Measurements from ENCODE around the gene IFT80.
"Not testable (repeated sequence)": the region's sequence is repeated elsewhere in the genome, so short reads cannot be mapped to it uniquely, and the experiment has no call there.

IFT80 gene

DNA sequence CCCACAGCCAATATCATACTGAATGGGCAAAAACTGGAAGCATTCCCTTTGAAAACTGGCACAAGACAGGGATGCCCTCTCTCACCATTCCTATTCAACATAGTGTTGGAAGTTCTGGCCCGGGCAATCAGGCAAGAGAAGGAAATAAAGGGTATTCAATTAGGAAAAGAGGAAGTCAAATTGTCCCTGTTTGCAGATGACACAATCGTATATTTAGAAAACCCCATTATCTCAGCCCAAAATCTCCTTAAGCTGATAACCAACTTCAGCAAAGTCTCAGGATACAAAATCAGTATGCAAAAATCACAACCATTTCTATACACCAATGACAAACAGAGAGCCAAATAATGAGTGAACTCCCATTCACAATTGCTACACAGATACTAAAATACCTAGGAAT is 36.1 kb downstream of the IFT80 start:
- not testable (repeated sequence) for DNase-seq (ENCODE audit: low read depth)

DNA sequence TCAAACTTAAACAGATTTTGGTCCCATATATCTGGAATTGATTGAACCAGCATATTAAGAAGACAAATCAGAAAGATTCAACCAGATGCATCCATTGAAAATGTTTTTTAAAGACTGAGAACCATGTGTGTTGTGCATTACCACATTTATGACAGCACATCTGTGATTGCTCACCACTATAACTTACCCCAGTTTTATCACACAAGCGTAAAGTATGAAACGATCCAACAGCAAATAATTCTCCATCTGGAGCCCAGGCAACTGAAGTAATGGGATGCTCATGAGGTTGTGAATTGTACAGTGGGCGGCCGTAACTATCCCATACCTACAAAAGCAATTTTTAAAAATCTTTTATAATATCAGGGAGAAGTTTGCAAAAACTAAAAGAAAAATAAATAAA is 43.2 kb downstream of the IFT80 start:
- no peak for DNase-seq (ENCODE audit: low read depth)

DNA sequence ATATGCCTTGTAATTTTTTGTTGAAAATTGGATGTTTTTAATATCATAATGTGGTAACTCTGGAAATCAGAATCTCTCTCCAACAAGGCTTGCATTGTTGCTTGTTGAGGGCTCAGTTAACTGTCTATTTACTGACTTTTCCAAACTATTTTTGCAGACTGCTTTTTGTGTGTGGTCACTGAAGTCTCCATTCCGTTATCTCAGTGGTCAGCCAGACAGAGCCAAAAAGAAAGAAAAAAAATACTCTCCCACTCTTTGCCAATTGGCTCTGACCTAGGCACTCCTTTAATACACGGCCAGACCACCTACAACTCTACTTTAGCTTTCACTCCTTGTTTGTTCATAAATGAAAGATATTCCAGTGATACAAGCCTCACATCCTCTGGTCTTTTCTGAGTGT is 52.5 kb downstream of the IFT80 start:
- DNase-seq (ENCODE audit: low read depth): no peak

DNA sequence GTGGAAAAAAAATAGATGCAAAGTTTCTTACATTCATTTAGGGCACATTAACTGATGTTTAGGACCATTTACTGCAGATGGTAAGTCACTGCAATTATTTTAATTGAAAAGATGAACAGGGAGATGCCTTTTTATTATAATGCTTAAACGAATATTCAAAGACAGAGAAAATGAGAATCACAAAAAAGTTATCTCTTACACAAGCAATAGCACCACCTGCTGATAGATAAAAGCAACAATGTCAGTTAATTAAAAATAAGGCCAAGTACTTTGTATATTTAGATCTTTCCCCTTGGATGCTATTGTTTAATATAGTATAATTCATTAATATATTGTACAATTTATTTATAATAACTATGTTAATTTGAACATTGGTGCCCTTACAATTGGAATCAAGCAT is 55.9 kb downstream of the IFT80 start:
- no peak for DNase-seq (ENCODE audit: low read depth)

DNA sequence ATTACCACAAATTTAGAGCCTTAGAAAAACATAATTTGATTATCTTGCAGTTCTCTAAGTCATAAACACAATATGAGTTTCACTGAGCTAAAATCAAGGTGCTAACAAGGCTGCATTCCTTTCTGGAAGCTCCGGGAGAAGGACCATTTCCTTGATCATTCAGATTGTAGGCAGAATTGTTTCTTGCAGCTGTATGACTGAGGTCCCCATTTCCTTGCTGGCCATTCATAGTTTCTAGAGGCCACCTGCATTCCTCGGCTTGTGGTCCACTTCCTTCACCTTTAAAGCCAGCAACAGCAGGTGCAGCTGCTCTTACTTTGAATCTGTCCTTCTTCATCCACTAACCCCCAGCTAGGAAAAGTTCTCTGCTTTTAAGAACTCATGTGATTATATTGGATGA is 58.7 kb downstream of the IFT80 start:
- no peak for DNase-seq (ENCODE audit: low read depth)

DNA sequence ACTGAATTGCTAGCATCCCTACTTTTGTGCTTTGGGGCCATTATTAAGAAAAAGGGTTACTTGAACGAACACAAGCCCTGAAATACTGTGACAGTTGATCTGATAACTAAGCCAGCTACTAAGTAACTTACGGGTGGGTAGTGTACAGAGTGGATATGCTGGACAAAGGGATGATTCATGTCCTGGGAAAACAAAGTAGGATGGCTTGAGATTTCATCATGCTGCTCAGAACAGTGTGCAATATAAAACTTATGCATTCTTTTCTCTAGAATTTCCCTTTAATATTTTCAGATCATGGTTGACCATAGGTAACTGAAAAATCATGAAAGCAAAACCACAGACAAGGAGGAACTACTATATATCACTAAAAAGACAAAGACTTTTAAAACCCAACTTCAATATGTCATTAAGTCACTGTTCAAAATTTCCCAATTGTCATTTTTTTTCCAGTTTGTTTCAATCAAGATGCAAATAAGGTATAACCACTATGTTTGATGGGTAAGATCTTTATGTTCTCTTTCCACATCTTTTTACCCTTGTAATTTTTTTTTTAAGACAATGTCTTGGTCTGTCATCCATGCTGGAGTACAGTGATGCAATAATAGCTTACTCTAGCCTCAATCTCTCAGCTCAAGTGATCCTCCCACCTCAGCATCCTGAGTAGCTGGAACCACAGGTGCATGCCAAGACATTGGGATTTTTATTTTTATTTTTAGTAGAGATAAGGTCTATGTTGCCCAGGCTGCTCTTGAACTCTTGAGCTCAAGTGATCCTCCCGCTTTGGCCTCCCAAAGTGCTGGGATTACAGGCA is 67.7 kb downstream of the IFT80 start:
- DNase-seq (ENCODE audit: low read depth): peak; percentile 83

DNA sequence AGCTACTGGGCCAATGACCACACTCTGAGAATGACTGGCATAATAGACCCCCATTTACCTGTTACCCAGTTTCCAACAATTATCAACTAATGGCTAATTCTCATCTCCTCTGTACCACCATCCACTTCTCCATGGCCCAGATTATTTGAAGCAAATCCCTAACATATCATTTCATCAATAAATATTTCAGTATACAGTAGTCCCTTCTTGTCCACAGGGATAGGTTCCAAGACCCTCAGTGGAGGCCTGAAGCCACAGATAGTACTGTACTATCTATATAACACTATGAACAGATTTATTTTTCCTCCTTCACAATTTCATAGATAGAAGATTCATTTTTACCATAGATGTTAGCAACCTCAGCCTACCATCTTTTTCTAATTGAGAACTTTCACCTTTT is 68.3 kb downstream of the IFT80 start:
- no peak for DNase-seq (ENCODE audit: low read depth)

DNA sequence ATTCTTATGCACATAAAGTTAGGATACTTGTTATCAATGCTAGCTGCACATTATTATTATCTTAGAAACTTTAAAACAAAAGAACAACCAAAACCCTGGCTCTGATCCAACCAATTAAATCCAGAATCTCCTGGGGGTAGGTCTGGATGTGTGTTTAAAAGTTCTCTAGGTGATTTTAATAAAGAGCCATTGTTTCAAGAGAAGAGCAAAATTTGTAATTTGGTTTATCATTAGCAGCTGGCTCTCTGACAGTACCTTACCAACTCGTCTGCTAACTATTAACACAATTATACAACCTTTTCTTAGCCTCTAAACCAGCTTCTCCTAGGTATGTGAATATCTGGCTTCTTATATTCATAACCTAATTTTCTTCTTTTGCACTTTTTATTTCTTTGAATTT is 68.9 kb downstream of the IFT80 start:
- DNase-seq (ENCODE audit: low read depth): no peak

DNA sequence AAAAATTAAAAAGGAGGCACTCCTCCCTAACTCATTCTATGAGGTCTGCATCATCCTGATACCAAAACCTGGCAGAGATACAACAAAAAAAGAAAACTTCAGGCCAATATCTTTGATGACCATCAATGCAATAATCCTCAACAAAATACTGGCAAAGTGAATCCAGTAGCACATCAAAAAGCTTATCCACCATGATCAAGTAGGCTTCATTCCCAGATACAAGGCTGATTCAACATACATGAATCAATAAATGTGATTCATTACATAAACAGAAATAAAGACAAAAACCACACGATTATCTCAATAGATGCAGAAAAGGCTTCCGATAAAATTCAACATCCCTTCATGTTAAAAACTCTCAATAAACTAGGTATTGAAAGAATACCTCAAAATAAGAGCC is 72.7 kb downstream of the IFT80 start:
- DNase-seq (ENCODE audit: low read depth): not testable (repeated sequence)

DNA sequence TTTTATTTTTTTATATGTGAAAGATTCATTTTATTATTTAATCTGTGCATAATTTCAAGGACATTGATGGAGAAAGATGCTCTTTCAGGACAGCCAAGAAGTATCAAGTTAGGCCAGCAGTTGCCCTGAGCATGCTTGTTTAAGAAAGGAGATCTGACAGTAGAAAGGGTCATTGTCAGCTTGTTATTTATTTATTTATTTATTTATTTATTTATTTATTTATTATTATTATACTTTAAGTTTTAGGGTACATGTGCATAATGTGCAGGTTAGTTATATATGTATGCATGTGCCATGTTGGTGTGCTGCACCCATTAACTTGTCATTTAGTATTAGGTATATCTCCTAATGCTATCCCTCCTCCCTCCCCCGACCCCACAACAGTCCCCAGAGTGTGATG is 77.2 kb downstream of the IFT80 start:
- not testable (repeated sequence) for DNase-seq (ENCODE audit: low read depth)

DNA sequence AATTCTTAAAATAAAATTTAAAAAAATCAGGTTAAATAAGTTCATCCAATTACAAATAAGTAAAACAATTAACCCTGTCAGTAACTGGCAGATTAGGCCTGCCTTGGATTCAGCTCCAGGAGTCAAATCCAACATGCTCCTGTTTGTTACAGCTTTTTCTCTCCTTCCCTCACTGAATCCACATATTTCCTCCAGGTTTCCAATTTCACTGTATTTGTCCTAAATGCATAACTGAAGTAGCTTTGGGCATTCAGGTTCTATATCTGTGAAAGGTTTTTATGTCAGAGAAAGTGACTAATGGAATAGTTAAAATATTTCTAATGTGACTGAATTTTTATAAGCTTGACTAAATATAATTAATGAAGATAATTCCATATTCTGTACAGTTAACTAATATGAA is 79.7 kb downstream of the IFT80 start:
- DNase-seq (ENCODE audit: low read depth): no peak

DNA sequence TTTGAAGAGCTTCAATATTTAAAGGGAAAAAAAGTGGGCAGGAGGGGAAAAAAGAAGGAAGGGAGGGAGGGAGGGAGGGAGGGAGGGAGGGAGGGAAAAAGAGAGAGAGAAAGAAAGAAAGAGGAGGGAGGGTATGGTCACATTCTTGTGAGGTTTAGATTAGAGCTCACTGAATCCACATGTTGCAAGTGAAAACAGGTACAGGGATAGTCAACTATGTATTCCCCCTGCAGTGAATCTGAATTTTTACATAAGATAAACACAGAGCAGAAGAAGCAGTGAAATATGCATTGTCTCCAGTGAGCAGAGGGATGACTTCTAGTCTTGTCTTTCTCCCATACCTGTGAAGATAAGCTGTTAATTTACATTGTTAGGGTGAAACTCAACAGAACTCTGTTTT is 84.0 kb downstream of the IFT80 start:
- no peak for DNase-seq (ENCODE audit: low read depth)

DNA sequence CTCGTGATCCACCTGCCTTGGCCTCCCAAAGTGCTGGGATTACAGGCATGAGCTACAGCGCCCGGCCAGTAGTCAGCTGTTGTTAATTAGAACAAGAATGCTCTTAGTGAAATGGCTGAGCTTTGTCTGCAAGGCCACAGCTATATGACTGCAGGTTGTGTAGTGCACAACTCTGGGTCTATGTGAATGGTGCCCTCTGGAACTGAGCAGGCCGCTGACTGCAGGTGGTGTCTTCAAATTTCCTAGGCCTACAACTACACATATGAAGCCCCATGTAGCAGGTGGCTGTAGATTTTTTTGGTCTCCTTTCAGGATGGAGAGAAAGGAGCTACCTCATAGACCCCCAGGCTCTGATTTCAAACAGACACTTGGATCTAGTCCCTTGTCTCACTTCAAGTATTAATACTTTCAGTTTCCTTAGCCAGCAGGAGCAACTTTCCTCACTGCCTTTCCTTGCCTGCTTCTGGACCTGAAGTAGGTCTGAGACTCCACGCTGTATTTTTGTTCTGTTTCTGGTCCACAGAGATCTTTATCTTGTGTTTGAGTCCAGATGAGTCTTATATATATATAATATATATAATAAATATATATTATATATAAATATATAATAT is 86.9 kb downstream of the IFT80 start:
- no peak for DNase-seq (ENCODE audit: low read depth)

DNA sequence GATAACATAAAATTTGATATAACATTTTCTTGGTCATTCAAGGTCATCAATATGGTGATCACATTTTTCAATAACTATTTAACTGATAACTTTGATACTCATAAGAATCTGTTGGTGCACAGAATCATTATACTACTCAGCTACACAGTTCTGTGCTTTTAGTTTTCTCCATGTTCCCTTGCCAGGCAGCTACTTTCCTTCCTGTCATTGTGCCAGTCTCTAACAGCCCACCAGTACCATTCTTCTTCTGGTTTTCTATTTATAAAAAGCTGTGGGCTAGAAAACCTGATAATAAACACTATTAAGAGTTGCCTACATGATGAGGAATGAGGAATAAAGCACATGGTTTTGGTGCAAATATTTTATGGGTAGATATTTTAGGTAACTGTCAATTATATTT is 96.2 kb downstream of the IFT80 start:
- no peak for DNase-seq (ENCODE audit: low read depth)

DNA sequence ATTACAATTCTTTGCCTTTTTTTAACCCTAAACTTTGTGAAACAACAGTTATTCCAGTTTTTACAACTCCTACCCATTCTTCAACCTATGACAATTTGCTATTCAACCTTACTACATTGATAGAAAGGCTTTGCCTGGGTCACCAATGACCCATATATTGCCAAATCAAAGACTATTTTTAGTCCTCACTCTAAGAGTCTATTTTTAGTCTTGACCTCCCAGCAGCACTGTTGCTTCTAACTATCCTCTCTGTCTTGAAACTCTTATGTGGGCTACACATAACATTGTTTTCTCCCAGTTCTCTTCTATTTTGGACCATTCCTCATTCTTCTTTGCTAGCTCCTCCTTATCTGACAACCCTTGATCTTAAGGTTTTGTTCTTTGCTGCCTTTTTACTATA is 102.4 kb downstream of the IFT80 start:
- peak; percentile 4 for DNase-seq (ENCODE audit: low read depth)

DNA sequence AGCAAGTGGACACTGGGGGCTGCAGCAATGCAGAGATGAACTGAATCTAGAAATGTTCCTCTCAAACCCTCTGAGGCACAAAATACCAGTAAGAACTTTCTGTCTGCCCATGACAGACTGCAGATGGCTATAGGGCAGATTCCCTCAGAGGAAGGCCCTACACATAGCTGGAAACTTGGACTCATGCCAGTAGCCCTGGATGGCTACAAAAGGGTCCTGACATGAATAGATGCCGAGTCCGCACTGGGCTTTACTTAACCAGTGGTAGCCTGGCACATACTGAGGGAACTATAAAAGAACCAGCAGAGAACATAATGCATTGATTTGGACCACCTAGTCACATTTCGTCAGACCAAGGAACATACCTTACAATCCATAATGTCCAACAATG is 107.1 kb downstream of the IFT80 start:
- no peak for DNase-seq (ENCODE audit: low read depth)

DNA sequence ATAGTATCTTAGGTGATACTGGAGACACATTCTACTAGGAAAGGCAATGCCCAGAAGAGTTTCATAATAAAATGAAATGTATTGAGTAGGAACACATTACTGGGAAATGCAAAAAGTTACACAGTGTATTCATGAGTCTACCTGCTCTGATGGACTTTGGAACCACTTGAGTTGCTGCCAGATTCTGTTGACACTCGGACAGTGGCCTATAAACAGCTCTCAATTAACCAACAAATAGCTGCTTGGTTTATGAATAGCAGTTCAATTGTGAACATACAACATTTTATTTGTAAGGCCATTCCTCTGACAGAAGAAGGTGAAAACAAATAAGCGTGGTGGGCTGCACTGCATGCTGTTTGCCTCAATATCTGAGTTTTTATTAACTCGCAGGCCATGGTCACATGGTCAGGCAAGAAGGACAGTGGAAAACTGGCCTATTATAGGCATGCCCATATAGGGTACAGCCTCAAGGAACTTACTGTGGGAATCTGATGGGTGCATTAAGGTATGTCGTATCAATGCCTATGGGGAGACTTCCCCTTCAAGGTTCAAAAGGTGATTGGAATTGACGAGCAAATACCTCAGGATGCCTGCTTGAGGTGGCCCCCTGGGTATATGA is 107.6 kb downstream of the IFT80 start:
- no peak for DNase-seq (ENCODE audit: low read depth)

DNA sequence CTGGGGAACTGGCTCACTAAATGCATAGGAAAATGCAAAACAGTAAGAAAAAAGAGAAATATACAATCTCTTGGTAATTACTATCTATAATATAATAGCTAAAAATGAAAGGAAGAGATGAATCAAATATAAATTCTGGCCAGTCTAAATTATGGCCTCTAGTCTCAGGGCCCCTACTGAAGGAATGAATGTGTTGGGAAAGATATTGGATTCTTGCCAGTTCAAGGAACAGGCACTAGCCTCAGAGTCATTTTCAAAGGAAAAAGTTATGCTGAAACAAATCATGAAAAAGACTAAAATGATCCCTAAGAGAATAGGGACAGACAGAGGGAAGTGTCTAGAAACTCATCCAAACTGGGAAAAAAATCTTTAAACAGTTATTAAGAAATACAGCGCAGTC is 111.4 kb downstream of the IFT80 start:
- no peak for DNase-seq (ENCODE audit: low read depth)

DNA sequence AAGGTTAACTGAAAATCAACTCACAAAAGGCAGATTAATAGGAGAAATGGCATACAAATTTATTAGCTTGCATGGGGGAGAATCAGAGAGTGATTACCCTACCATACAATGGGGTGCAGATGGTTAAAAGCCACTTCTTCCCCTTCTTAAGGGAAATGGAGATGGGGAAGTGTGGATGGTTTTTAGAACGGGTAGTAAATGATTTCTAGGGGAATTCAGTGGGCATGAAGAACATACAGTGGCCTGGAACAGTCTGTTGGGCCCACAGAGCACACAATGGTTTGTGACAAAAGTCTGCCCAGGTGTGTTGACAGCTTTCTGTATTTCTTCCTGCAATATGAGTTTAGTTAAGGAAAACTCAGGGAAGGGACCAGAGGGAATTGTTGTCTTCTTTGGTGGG is 112.8 kb downstream of the IFT80 start:
- DNase-seq (ENCODE audit: low read depth): no peak

DNA sequence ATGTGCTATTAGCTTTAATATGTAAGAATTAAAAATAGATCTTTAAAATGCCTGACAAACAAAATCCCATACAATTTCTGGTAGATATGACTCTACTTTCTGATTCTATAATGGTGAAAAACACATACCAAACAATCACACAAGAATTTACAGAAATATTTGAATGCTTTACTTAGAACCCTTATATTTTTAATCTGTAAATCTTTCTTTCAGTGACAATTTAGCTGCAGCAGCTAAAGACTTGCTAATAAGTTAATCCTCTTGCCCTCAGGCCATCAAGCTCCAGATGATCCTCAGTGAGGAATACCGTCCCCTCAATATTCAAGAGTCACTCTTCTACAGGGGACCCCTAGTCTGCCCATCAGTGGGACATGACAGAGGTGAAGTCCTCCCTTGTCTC is 118.2 kb downstream of the IFT80 start:
- DNase-seq (ENCODE audit: low read depth): no peak

DNA sequence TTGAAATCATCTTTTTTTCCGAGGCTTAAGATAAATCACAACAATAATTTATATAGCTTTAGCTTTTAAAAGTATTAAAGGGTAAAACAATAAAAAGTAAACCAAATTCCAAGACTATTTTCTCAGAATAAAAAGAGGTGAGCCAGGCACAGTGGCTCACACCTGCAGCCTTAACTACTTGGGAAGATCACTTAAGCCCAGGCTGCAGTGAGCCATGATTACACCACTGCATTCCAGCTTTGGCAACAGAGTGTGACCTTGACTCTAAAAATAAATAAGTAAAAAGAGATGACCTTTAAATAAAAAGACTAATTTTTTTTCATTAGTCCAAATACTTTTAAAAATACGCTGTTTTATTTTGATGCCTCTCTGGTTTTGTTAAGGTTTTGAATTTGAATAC is 119.4 kb downstream of the IFT80 start:
- DNase-seq (ENCODE audit: low read depth): no peak

DNA sequence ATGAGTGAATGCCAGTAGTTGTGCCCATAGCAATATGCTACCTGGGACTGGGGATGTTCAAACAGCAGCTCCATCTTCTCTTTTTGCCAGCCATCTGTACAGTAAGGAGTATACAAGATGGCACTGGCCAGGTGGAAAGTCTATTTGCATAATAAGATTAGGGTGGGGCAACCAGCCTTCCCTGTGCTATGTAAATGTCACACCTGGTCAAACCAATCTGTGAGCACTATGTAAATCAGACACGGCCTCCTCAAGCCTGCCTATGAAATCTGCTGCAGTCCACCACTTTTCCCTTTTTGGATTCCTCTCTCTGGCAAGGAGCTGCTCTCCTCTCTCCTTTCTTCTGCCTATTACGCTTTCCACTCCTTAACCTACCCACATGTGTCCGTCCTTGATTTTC is 120.8 kb downstream of the IFT80 start:
- no peak for DNase-seq (ENCODE audit: low read depth)

DNA sequence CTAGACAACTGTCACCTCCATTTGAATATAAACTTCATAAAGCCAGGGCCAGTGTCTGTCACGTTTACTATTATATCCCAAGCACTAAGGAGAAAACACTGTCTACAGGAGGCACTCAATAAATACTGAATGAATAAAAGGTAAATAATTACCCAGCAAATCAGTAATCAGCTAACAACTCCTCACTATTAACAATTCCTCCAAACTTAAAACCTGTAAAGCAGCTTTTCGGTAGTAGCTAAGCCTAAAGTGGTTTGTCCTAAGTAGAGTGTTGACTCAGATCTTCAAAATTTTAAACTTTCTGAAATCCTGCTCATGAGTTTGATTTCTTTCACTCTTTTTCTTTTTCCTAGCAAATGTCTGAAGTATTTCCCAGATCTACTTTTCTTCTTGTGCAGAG is 133.9 kb downstream of the IFT80 start:
- DNase-seq (ENCODE audit: low read depth): no peak
